ENCODE measurements around the gene OLA1.

Gene OLA1

GRCh38 chr2:174036825-174037224 lies 211.5 kb downstream of the OLA1 start:
- no peak for TF ChIP-seq POLR2AphosphoS5 (IDR thresholded peaks at IDR 0.05; ENCODE audit: borderline replicate concordance, low read depth, low read length)
- TF ChIP-seq EZH2 (IDR thresholded peaks at IDR 0.05), result no peak
- Histone ChIP-seq H3K9ac (ENCODE audit: insufficient read length) (no peak overlapping the region), H3K4me3 (no peak overlapping the region), H3K27ac (no peak overlapping the region), H3K9me3 (ENCODE audit: low read depth, low read length) (no peaks in the 10 kb centered on the region), H3K36me3 (ENCODE audit: insufficient read depth, low read length) (no peaks in the 10 kb centered on the region)
- no peak for DNase-seq (ENCODE audit: low read depth, low spot score)

- no peak for DNase-seq (ENCODE audit: low read depth, low spot score)
- TF ChIP-seq POLR2AphosphoS5 (IDR thresholded peaks at IDR 0.05; ENCODE audit: borderline replicate concordance, low read depth, low read length), result no peak
- TF ChIP-seq FOXP2 (optimal IDR thresholded peaks at IDR 0.05; ENCODE audit: control extremely low read depth, extremely low read length, insufficient read depth), result no peak
- no peak for TF ChIP-seq EZH2 (IDR thresholded peaks at IDR 0.05)
- H3K36me3 ChIP-seq (ENCODE audit: insufficient read depth, low read length), result no peaks in the 10 kb centered on the region
- no peak overlapping the region for H3K4me3 ChIP-seq
- no peaks in the 10 kb centered on the region for H3K9me3 ChIP-seq (ENCODE audit: low read depth, low read length)
- H3K9ac ChIP-seq (ENCODE audit: insufficient read length), result no peak overlapping the region
- no peak overlapping the region for H3K27ac ChIP-seq
Measured at GRCh38 chr2:174035981-174036742, 212.2 kb downstream of the OLA1 start.

- no peak overlapping the region for H3K27ac ChIP-seq
- no peak overlapping the region for H3K9ac ChIP-seq (ENCODE audit: insufficient read length)
- no peaks in the 10 kb centered on the region for H3K36me3 ChIP-seq (ENCODE audit: insufficient read depth, low read length)
- H3K4me3 ChIP-seq, result no peak overlapping the region
- no peak for DNase-seq (ENCODE audit: low read depth, low spot score)
- TF ChIP-seq EZH2 (IDR thresholded peaks at IDR 0.05) (no peak), POLR2AphosphoS5 (IDR thresholded peaks at IDR 0.05; ENCODE audit: borderline replicate concordance, low read depth, low read length) (no peak)
- no peaks in the 10 kb centered on the region for H3K9me3 ChIP-seq (ENCODE audit: low read depth, low read length)
Measured at GRCh38 chr2:174035117-174035635, 213.2 kb downstream of the OLA1 start.

- H3K27ac ChIP-seq, result no peak overlapping the region
- DNase-seq (ENCODE audit: low read depth, low spot score), result no peak
- H3K9me3 ChIP-seq (ENCODE audit: low read depth, low read length), result no peaks in the 10 kb centered on the region
- TF ChIP-seq POLR2AphosphoS5 (IDR thresholded peaks at IDR 0.05; ENCODE audit: borderline replicate concordance, low read depth, low read length) (no peak), FOXP2 (optimal IDR thresholded peaks at IDR 0.05; ENCODE audit: control extremely low read depth, extremely low read length, insufficient read depth) (no peak)
- H3K4me3 ChIP-seq, result no peak overlapping the region
- H3K36me3 ChIP-seq (ENCODE audit: insufficient read depth, low read length), result no peaks in the 10 kb centered on the region
- H3K9ac ChIP-seq (ENCODE audit: insufficient read length), result no peak overlapping the region
Measured at GRCh38 chr2:174033163-174033550, 215.2 kb downstream of the OLA1 start.

- no peak overlapping the region for H3K4me3 ChIP-seq
- no peak overlapping the region for H3K9ac ChIP-seq (ENCODE audit: insufficient read length)
Measured at GRCh38 chr2:174031226-174031625, 217.1 kb downstream of the OLA1 start.

GRCh38 chr2:174028935-174029334 lies 219.4 kb downstream of the OLA1 start:
- no peak for TF ChIP-seq FOXP2 (optimal IDR thresholded peaks at IDR 0.05; ENCODE audit: control extremely low read depth, extremely low read length, insufficient read depth)
- no peak for TF ChIP-seq EZH2 (IDR thresholded peaks at IDR 0.05)
- no peak for TF ChIP-seq POLR2AphosphoS5 (IDR thresholded peaks at IDR 0.05; ENCODE audit: borderline replicate concordance, low read depth, low read length)
- no peak overlapping the region for H3K9ac ChIP-seq (ENCODE audit: insufficient read length)
- H3K9me3 ChIP-seq (ENCODE audit: low read depth, low read length), result no peaks in the 10 kb centered on the region
- H3K36me3 ChIP-seq (ENCODE audit: insufficient read depth, low read length), result no peaks in the 10 kb centered on the region
- no peak overlapping the region for H3K27ac ChIP-seq
- DNase-seq (ENCODE audit: low read depth, low spot score), result no peak
- no peak overlapping the region for H3K4me3 ChIP-seq

More at GRCh38 chr2:174031226-174031625, 217.1 kb downstream of the OLA1 start:
- TF ChIP-seq EZH2 (IDR thresholded peaks at IDR 0.05) (no peak), FOXP2 (optimal IDR thresholded peaks at IDR 0.05; ENCODE audit: control extremely low read depth, extremely low read length, insufficient read depth) (no peak), POLR2AphosphoS5 (IDR thresholded peaks at IDR 0.05; ENCODE audit: borderline replicate concordance, low read depth, low read length) (no peak)
- H3K27ac ChIP-seq, result no peak overlapping the region
- no peak for DNase-seq (ENCODE audit: low read depth, low spot score)
- no peaks in the 10 kb centered on the region for H3K9me3 ChIP-seq (ENCODE audit: low read depth, low read length)
- H3K36me3 ChIP-seq (ENCODE audit: insufficient read depth, low read length), result no peaks in the 10 kb centered on the region

- Histone ChIP-seq H3K36me3 (ENCODE audit: insufficient read depth, low read length) (no peaks in the 10 kb centered on the region), H3K4me3 (no peak overlapping the region), H3K27ac (no peak overlapping the region), H3K9ac (ENCODE audit: insufficient read length) (no peak overlapping the region), H3K9me3 (ENCODE audit: low read depth, low read length) (no peaks in the 10 kb centered on the region)
- no peak for DNase-seq (ENCODE audit: low read depth, low spot score)
- TF ChIP-seq EZH2 (IDR thresholded peaks at IDR 0.05) (no peak), POLR2AphosphoS5 (IDR thresholded peaks at IDR 0.05; ENCODE audit: borderline replicate concordance, low read depth, low read length) (no peak), FOXP2 (optimal IDR thresholded peaks at IDR 0.05; ENCODE audit: control extremely low read depth, extremely low read length, insufficient read depth) (no peak)
Measured at GRCh38 chr2:174027956-174028355, 220.4 kb downstream of the OLA1 start.

GRCh38 chr2:174026122-174026845 lies 222.0 kb downstream of the OLA1 start:
- Histone ChIP-seq H3K36me3 (ENCODE audit: insufficient read depth, low read length) (no peaks in the 10 kb centered on the region), H3K4me3 (no peak overlapping the region), H3K9ac (ENCODE audit: insufficient read length) (peak overlapping the region; percentile 2), H3K27ac (peak overlapping the region; percentile 98; the same call in 1 of the 2 replicates), H3K9me3 (ENCODE audit: low read depth, low read length) (no peaks in the 10 kb centered on the region)
- DNase-seq (ENCODE audit: low read depth, low spot score), result no peak
- TF ChIP-seq FOXP2 (optimal IDR thresholded peaks at IDR 0.05; ENCODE audit: control extremely low read depth, extremely low read length, insufficient read depth) (no peak), POLR2AphosphoS5 (IDR thresholded peaks at IDR 0.05; ENCODE audit: borderline replicate concordance, low read depth, low read length) (no peak), EZH2 (IDR thresholded peaks at IDR 0.05) (no peak)

Data from SK-N-MC (cell line).